NCI-H1105 treated with DMSO at 0.1 percent for 48 hours (cell line): ENCODE results near the gene ZNF12.
"Not testable (repeated sequence)": the region's sequence is repeated elsewhere in the genome, so short reads cannot be mapped to it uniquely, and the experiment has no call there.

Experiments
- DNase-seq: peaks from one replicate; lab custom pipeline; 2025; lab: John Stamatoyannopoulos, UW

ZNF12 gene

DNA sequence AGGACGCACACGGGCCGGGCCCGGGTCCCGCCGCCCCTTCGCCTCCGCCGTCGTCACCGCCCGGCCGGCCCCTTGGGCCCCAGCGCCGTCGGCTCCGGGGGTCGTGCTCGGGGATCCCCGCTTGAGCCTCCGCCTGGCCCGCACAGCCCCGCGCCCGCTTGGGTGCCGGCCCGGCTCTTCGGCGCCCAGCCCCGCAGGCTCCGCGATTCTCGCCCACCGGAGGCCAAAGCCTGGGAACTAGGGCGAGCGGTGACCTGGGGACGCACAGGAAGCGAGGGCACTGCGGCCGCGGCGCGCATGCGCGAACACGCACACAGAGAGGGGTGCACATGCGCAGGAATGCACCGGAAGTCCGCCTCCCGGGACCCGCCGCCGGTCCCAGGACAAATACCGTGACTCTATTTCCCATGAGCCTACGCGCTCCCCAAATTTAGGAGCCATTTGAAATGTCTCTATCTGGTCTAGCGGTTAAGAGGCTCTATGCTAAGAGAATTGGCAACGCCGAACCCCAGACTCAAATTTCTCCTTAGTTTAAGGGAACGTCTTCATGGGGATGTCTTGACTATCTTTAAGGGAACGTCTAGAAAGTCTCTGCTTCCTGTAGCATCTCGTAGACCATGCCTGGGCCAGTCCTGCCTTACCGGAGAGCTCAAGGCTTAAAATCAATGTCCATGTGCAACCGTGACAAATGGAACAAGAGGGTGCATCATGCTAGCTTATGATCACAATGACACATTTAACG lies at the start of gene ZNF12:
TSS of gene ZNF12 (minus strand) at position 282 of the 742 bp plus-strand sequence. CDS start 1,774 bp downstream, outside the sequence.
- peak; percentile 92 for DNase-seq

DNA sequence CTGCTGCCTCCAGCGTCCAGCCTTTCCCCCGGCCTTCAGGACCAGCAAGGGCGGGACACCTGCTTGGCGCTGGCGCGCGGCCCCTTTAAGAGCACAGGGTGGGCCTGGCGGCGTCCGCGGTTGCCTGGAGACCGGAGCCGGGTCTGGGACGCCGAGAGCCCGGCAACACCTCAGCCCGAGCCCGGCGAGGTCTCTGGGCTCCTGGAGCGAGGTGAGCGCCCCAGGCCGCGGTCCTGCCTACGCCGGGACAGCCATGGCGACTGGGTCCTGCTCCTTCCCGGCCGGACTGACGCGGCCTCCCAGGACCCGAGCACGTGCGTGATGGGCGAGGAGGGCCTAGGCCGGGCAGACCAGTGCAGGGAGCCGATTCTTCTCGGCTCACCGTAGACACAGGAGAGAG lies 47.2 kb upstream of the ZNF12 start, which contains the start of gene RSPH10B2:
TSS of gene RSPH10B2 (plus strand) at position 140 of the 400 bp plus-strand sequence. CDS start 3,575 bp downstream, outside the sequence.
- not testable (repeated sequence) for DNase-seq

DNA sequence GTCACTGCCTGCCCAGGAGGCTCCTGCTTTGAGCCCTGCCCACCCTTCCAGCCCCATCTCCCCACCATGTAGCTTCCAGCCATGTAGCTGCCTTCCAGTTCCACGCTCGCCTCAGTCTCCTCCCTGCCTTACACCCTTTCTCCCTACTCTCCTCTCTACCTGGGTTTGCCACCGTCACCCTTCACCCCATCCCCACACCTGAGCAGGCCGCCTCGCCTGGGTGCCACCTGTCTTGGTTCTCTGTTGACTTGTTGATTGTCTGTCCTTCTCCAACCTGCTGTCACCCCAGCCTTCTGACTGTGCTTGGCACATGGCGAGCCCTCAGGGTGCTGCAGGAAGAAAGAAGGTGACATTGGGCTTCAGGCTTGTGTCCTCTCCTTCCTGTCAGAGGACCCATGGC lies 43.4 kb upstream of the ZNF12 start:
- not testable (repeated sequence) for DNase-seq

DNA sequence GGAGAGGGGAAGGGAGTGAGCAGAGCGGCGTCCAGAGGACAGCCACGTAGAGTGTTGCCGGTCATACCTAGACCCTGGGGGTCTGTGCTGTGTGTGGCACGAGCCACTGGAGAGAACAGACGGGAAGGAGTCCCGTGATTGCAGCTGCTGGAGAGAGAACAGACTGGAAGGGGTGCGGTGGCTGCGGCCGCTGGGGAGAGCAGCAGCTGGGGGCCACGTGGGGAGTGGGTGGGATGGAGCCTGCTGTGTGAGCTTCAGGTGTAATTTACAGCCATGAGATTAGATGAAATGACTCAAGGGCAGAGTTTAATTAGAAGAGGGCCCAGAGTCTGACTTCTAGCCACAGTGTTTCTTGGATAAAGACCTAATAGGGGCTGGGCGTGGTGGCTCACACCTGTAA lies 42.6 kb upstream of the ZNF12 start:
- not testable (repeated sequence) for DNase-seq

DNA sequence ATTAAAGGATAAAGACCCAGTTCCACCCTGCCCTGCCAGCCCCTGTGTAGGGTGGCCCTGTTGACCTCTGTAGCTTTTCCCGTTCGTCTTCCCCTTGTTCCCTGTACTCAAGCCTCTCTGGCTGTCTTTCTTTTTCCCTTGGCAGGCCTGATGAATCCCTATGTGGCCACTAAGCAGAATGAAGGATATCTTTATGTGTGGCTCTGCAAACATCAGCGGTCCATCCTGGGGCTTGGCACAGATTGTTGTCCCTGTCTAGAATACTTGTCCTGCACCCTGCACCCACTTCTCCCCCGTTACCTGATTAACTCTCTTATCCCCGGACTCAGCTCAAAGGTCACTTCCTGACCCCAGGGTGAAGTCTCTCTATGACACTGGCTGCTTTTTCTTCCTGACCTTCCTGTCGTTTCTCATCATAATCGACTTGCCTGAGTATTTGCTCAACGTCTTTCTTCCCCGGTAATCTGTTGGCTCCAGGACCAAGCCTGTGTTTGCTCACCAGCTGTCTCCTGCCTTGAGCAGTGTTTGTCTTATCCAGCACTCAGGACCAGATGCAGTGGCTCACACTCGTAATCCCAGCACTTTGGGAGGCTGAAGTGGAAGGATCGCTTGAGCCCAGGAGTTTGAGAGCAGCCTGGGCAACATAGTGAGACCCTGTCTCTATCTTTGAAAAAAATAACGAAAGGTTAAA lies 37.8 kb upstream of the ZNF12 start:
- DNase-seq: not testable (repeated sequence)

DNA sequence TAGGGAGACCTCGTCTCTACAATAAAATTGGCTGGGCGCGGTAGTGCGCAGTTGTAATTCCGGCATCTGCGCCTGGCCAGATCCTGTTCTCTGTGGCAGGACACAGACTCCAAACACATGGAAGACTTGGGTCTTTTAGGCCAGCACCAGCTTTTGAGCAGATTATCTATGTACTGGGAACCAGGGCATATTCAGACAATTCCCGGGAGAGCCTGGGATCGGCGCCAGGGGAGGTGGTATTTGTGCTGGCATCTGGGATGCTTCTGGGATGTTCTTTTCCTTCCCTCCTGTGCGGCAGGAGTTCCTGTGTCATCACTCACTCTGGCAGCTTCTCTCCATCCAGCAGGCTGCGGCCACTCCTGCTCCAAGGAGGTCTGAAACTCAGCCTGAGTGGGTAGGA lies 31.7 kb upstream of the ZNF12 start:
- not testable (repeated sequence) for DNase-seq

DNA sequence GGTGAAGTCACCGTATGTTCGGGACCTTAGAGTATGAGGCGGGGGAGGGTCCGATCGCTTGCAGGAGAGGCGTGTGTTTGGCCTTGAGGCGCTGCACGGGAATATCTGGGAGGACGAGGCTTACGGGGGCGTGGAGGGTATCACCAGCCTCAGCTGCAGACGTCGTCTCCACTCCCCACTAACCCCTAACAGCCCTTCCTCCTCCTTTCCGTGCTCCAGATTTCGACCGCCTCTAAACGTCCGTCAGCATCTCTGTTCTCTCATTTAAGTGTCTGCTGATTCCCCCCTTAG lies 23.5 kb upstream of the ZNF12 start:
- no peak for DNase-seq

DNA sequence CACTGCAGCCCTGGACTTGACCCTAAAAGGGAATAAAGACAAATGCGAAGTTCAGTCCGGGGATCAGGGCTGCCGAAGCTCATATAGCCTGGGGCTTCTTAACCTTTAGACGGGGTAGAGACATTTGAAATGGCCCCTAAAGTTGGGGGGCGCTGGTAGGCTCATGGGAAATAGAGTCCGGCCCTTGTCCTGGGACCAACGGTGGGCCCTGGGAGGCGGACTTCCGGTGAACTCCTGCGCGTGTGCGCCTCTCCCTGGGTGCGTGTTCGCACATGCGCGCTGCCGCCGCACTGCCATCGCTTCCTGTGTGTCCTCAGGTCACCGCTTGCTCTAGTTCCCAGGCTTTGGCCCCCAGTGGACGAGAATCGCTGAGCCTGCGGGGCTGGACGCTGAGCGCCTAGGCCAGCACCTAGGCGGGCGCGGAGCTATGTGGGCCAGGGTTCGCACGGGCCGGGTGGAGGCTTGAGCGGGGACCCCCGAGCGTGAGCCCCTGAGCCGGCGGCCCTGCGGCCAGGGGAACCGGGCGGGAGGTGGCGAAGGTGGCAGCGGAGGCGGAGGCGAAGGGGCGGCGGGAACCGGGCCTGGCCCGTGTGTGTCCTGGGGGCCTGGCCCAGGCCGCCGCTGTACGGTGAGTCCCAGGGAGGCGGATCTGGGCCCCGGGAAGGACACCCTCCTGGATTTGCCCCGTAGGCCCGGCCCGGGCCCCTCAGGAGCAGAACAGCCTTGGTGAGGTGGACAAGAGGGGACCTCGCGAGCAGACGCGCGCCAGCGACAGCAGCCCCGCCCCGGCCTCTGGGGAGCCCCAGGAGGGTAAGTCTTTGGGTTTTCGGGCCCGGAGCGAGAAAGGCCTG lies 23.0 kb upstream of the ZNF12 start:
- DNase-seq: peak; percentile 80

DNA sequence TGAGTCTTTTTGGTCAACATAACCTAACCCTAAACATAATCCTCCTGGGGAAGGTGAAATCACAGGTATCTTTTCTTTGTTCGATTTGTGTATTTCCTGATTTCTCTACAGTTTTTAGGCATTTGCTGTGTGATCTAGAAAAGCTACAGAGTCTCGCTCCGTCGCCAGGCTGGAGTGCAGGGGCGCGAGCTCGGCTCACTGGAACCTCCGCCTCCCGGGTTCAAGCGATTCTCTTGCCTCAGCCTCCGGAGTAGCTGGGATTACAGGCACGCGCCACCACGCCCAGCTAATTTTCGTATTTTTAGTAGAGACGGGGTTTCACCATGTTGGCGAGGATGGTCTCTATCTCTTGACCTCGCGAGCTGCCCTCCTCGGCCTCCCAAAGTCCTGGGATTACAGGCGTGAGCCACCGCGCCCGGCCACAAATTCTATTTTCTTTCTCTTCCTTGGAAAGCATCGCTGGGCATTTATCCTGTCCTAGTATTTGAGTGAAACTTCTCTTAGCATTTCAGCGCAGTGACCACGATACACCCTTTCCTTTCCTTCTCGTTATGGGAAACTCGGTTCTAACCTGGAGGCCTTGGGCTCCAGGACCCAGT lies 22.2 kb upstream of the ZNF12 start:
- not testable (repeated sequence) for DNase-seq

DNA sequence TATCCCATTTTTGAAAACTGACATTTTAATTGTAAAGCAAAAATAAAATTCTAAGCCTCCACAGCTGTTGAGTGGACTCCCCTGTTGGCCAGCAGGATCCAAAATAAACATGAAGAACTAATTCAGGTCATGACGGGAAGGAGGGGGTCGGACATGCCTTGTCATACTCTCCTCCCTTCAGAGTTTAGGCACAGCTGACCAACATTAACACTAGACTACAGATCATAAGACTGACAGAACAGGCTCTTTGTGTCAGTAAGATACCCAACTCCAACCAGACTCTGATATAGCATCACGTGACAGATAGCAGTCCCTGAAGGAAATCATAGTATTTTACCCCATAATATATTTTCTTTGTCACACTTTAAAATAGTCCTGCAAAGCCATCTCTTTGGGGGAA lies 20.9 kb upstream of the ZNF12 start:
- no peak for DNase-seq

DNA sequence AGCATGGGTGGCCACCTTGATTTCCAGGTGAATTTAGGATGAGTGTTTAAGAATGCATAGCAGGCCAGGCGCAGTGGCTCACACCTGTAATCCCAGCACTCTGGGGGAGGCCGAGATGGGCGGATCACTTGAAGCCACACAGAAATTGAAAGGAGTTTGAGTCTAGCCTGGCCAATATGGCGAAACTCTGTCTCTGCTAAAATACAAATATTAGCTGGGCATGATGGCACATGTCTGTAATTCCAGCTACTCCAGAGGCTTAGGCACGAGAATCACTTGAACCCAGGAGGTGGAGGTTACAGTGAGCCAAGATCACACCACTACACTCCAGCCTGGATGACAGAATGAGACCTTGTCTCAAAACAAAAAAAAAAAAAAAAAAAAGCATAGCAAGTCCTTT lies 19.6 kb upstream of the ZNF12 start:
- not testable (repeated sequence) for DNase-seq

DNA sequence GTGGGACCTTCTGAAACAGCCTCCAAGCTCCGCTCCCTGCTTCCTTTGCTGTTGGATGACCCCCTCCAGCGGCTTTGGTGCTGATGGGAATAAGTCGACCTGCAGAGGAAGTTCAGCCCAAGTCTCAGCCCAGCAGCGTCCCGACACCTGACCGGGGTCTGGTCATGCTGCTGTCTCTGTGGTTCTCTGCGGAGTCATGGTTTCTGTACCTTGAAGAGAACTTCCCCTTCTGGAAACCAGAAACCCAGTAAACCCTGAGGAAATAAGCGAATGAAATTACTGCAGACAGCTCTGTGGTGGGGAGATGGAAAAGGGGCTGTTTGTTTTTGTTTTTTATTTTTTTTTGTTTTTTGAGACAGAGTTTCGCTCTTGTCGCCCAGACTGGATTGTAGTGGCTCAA lies 18.3 kb upstream of the ZNF12 start:
- no peak for DNase-seq

DNA sequence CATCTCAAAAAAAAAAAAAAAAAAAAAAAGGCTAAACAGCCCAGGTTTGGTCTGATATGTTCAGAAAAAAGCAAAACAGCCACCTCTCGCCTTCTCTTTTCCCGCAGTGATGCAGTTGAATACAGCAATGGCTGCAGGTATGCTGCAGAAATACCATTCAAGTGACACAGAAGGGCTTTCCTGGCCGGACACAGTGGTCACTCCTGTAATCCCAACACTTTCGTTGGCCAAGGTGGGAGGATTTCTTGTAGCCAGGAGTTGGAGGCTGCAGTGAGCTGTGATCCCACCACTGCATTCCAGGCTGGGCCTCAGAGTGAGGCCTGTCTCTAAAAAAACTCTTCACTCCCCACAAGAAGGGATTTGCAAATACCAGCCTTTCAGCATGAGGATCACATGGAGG lies 17.6 kb upstream of the ZNF12 start:
- DNase-seq: not testable (repeated sequence)

DNA sequence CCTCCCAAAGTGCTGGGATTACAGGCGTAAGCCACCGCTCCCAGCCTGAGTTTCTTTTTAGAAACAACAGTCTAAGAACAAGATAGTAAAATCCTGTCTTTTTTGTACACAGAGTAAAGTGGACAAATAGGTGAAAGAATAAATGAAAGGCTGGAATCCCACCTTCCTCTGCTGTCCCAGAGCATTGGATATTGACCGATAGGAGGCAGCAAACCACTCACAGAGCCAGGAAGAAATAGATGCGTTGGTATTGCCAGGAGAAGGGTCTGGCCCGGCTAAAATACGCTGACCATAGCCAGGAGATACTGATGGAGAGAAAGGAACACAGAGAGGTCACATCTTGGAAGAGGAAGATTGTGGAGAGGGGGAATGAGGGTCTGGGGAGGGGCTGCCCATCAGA lies 11.4 kb upstream of the ZNF12 start:
- DNase-seq: no peak

DNA sequence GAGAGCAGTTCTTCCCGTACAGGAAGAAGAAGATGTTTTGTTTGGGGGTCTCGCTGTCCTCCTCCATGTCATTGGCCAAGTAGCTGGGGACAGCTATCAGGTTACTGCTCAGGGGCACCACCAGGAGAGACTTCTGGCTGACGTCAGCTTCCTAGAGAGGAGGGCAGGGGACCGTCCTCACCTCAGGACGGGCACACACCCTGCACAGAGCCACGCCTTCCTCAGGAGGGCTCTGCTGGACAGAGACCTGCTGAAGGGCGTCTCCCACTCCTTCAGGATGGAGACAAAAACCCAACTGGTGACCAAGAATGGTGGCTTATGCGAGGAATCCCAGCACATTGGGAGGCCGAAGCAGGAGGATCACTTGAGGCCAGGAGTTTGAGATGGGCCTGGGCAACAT lies 9.2 kb upstream of the ZNF12 start:
- not testable (repeated sequence) for DNase-seq

DNA sequence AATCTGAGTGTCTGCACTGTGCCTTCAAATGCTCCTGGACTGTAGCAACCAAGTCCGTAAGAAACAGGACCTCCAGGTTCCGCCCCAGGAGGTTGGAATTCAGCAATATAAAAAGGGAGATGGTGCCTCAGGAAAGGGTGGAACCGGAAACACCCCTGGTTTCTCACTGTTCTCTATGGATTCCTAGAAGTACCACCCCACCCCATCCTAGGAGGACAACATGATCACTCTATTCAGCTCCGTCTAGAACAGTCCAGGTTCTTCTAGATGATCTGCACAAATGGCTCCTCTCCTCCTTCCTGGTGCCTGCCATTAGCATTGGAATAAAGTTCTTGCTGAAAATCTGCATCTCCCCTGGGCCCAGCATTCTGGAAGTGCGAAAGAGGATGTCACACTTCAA lies 7.6 kb upstream of the ZNF12 start:
- no peak for DNase-seq

DNA sequence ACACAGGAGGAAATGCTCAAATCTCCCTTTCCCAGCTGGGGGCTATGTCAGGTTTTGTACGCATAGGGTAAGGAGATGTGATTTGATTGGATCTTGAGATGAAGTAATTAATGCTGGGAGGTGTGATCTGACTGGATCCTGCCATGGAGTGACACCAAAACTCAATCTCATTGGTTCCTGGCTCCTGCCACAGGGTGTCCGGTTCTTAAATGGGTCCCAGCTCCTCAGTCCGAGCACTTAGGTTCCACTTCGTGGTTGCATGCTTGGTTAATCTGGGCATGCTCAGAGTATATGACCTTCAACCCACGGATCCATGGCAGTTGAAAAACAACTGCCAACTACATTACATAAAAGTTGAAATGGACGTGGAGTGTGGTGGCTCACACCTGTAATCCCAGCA lies 3.1 kb upstream of the ZNF12 start:
- no peak for DNase-seq

DNA sequence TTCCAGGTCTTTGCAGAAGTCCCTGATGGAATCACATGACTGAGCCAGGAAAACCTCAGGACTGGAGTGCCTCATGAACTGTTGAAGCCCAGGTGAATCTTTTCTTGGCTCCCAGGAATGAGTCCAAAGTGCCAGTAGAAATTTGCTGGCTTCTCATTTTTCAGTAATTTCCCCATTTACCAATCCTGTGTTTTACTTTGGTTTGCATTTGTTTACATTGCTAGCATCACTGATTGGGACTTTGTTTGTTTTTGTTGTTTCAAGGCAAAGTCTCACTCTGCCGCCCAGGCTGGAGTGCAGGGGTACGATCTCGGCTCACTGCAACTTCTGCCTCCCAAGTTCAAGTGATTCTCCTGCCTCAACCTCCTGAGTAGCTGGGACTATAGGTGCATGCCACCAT lies 1.6 kb upstream of the ZNF12 start:
- no peak for DNase-seq

DNA sequence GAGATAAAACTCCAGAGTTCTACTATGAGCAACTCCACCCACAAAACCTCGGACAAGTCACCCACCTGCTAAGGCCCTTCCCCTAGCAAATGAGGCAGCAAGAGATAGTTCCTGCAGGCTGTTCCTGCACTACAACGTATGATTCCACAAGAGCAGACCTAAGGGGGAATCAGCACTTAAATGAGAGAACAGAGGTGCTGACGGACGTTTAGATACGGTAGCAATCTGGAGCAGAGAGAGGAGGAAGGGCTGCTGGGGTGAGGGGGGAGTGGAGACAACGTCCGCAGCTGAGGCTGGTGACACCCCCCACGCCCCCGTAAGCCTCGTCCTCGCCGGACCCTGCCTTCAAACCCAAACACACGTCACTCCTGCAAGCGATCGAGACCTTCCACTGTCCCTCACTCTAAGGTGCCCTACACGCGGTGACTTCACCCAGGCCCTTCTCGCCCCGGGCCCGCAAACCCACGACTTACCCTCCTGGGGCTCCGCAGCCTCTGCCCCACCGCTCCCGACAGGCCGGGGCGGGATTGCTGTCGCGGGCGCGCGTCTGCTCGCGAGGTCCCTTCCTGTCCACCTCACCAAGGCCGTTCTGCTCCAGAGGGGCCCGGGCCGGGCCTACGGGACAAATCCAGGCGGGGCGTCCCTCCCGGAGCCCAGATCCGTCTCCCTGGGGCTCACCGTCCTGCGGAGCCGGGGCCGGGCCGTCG lies 635 bp downstream of the ZNF12 start:
- DNase-seq: no peak

DNA sequence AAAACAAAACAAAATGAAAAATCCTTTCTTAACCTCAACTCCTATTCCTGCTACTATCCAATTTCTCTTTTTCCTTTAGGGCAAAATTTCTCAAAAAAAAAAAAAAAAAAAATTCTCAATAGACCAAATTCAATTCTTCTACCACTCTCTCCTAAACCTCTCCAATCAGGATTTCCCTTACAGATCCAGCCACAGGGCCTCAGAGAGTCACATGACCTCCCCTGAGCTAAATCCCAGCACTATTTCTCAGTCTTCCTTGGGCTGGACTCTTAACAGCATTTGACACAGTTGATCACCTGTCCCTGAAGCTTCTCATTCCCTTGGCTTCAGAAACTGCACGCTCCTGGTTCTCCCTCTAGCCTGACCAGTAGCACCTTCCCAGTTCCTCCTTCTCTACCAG lies 4.9 kb downstream of the ZNF12 start:
- no peak for DNase-seq

DNA sequence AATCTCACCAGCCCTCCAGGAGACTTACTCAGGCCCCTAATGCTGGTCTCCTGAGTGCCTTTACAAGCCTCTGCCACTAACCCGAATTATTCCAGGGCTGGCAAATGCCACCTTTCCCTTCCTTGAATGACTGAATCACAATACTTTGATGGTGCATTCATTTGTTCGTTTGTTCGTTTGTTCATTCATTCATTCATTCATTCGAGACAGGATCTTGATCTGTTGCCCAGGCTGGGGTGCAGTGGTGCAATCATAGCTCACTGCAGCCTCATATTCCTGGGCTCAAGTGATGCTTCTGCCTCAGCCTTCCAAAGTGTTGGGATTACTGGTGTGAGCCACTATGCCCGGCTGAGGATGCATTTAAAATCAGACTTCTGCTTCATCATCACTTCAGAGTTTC lies 6.0 kb downstream of the ZNF12 start:
- no peak for DNase-seq

DNA sequence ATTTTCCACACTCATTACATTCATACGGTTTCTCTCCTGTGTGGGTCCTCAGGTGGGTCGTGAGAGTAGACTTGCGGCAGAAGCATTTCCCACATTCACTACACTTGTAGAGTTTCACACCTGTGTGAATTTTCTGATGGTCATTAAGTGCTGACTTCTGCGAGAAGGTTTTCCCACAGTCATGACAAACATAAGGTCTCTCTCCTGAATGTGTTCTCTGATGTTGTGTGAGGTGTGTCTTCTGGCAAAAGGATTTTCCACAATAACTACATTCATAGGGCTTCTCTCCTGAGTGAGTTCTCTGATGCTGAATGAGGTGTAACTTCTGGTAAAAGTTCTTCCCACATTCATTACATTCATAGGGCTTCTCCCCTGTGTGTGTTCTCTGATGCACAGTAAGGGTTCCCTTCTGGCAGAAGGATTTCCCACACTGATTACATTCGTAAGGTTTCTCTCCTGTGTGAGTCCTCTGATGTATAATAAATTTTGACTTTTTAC lies 15.1 kb downstream of the ZNF12 start:
- DNase-seq: no peak
